Prostate gland (tissue), 2 donors: ENCODE data around the gene FMNL2.

Experiments used
- CTCF ChIP-seq, 4 experiments: fragments of 200-600 bp in 2 of 4; fragments of 450-650 bp in 2 of 4; sonication (generic) in 2 of 4; IDR thresholded peaks; 1 replicate in 3 of 4; 2 replicates in 1 of 4; pipeline ENCODE4 v1.5.1; 2016 to 2019; ENCODE audit warnings: antibody characterized with exemption in 4 of 4, mild to moderate bottlenecking in 2 of 4, moderate library complexity in 2 of 4
- POLR2A ChIP-seq: fragments of 450-650 bp; IDR thresholded peaks from one replicate; pipeline ENCODE4 v1.6.1; 2016; ENCODE audit warnings: antibody characterized with exemption, mild to moderate bottlenecking
- POLR2AphosphoS5 ChIP-seq: sonication (generic); formaldehyde crosslinking; IDR thresholded peaks from one replicate; pipeline ENCODE4 v1.6.1; 2017; ENCODE audit warnings: antibody characterized with exemption

- TF ChIP-seq CTCF (IDR thresholded peaks at IDR 0.05) = no peak
- TF ChIP-seq POLR2AphosphoS5 = no peak
- no peak for TF ChIP-seq POLR2A
Observed at GRCh38 chr2:152425765-152426727, 91.1 kb downstream of the FMNL2 start.
